ENCODE results near the gene CNN3.

- no peak for TF ChIP-seq CTCF (IDR thresholded peaks at IDR 0.05; ENCODE audit: low read depth, low read length, missing input control)
- TF ChIP-seq, protein P1, sequence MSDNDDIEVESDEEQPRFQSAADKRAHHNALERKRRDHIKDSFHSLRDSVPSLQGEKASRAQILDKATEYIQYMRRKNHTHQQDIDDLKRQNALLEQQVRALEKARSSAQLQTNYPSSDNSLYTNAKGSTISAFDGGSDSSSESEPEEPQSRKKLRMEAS (IDR thresholded peaks at IDR 0.05): no peak
- no peak for TF ChIP-seq FOXA1 (IDR thresholded peaks at IDR 0.05)
- no peak for TF ChIP-seq JUND (IDR thresholded peaks at IDR 0.05)
- TF ChIP-seq TAF1 (conservative IDR thresholded peaks at IDR 0.05): no peak
- TF ChIP-seq YY1 (IDR thresholded peaks at IDR 0.05): no peak
- TF ChIP-seq RAD21 (IDR thresholded peaks at IDR 0.05): no peak
- no peak for TF ChIP-seq GABPA (IDR thresholded peaks at IDR 0.05 in 1 of 2, conservative IDR thresholded peaks at IDR 0.05 in 1 of 2)
- no peak for TF ChIP-seq EGR1 (IDR thresholded peaks at IDR 0.05; ENCODE audit: low read depth in 2 of 2)
- TF ChIP-seq HNF4G (IDR thresholded peaks at IDR 0.05): no peak
- TF ChIP-seq, protein P2, sequence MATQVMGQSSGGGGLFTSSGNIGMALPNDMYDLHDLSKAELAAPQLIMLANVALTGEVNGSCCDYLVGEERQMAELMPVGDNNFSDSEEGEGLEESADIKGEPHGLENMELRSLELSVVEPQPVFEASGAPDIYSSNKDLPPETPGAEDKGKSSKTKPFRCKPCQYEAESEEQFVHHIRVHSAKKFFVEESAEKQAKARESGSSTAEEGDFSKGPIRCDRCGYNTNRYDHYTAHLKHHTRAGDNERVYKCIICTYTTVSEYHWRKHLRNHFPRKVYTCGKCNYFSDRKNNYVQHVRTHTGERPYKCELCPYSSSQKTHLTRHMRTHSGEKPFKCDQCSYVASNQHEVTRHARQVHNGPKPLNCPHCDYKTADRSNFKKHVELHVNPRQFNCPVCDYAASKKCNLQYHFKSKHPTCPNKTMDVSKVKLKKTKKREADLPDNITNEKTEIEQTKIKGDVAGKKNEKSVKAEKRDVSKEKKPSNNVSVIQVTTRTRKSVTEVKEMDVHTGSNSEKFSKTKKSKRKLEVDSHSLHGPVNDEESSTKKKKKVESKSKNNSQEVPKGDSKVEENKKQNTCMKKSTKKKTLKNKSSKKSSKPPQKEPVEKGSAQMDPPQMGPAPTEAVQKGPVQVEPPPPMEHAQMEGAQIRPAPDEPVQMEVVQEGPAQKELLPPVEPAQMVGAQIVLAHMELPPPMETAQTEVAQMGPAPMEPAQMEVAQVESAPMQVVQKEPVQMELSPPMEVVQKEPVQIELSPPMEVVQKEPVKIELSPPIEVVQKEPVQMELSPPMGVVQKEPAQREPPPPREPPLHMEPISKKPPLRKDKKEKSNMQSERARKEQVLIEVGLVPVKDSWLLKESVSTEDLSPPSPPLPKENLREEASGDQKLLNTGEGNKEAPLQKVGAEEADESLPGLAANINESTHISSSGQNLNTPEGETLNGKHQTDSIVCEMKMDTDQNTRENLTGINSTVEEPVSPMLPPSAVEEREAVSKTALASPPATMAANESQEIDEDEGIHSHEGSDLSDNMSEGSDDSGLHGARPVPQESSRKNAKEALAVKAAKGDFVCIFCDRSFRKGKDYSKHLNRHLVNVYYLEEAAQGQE (IDR thresholded peaks at IDR 0.05): no peak
- TF ChIP-seq ZBTB33 (IDR thresholded peaks at IDR 0.05): no peak
- TF ChIP-seq, protein P3, sequence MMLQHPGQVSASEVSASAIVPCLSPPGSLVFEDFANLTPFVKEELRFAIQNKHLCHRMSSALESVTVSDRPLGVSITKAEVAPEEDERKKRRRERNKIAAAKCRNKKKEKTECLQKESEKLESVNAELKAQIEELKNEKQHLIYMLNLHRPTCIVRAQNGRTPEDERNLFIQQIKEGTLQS (IDR thresholded peaks at IDR 0.05): no peak
- no peak for TF ChIP-seq RXRA (IDR thresholded peaks at IDR 0.05)
Measured at GRCh38 chr1:94922761-94923331, 4.1 kb downstream of the CNN3 start.

All from liver (tissue), 3 donors.